CD4-positive, alpha-beta T cell treated with Interleukin-2 at 100 ng/mL for 4 hours (primary cell): ENCODE data around the gene MTHFSD.

Experiments used
- DNase-seq: peaks from one replicate; pipeline ENCODE4 v3.0.0-alpha.2; 2020; ENCODE audit warnings: low spot score

The MTHFSD gene

GRCh38 chr16:86502856-86503748 is 51.9 kb downstream of the MTHFSD start:
- DNase-seq, result no peak

GRCh38 chr16:86501989-86502855 is 52.8 kb downstream of the MTHFSD start:
- no peak for DNase-seq

DNA sequence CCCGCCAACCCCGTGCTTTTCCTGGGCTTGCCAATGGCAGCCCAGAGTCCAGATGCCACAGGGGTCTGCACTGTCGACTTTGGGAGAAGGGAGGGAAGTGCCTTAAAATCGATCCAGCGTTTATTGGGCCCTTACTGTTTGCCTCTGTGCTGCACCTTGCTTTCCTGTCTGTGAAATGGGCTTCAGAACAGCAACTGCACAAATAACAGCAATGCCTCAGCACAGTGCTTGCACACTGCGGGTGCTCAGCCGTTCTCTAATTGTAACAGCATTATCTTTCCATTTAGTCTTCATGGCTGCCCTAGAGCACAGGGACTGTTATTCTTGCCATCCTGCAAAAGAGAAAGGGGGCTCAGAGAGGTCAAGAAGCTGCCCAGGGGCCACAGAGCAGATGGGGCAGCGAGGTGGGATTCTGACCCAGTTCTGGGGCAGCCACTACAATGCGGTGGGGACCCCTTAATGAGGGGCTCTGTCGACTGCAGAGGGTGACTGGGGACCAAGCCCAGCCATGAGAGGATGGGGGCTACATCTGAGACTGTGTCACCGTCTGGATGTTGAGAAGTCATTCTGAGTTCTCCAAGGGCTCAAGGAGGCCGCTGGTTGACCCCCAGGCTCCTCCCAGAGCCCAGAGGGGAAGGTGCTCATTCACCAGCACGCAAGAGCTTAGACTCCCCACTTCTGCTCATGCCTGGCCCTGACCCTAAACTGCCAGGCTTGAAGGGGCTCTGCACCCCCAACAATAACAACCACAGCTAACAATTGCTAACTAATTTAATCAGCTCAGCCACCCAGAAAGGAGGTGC is 54.1 kb downstream of the MTHFSD start:
- no peak for DNase-seq

DNA sequence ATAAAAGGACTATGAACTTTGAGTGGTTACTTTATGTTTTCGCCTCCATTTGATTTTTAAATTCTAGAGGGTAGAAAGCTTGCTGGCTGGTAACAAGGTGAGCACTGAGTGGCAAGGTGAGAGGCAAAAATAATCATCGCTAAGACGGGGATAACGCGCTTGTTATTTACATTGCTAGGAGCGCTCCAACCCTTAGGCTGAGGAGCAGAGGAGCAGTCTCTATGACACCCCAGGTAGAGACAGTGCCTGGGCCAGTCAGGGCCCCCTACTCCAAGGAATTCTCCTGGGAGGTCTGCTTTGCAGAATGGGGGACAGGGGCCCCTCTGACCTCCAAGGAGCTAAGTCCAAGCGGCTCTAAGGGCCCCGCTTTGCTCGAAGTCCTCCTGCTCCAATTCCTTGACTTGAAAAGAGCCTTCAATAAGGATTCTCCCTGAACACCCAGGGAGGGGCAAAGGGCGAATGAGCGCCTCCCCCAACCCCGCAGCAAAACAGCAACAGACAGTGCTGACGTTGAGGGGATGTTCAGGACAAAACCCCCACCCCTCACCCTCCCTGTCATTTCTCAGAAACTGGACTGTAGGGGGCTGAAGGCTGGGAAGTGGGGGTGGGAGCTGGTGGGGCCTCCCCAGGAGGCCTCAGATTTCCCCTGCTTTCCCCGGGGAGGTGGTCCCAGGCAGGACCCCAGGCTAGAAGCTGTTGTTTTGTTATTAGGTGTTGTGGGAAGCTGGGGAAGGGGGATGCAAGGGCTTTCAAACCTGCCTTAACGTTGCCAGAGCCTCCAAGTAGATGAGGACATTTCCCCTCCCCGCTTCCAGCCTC is 54.9 kb downstream of the MTHFSD start:
- DNase-seq, result no peak

GRCh38 chr16:86499440-86499786 is 55.6 kb downstream of the MTHFSD start:
- no peak for DNase-seq

DNA sequence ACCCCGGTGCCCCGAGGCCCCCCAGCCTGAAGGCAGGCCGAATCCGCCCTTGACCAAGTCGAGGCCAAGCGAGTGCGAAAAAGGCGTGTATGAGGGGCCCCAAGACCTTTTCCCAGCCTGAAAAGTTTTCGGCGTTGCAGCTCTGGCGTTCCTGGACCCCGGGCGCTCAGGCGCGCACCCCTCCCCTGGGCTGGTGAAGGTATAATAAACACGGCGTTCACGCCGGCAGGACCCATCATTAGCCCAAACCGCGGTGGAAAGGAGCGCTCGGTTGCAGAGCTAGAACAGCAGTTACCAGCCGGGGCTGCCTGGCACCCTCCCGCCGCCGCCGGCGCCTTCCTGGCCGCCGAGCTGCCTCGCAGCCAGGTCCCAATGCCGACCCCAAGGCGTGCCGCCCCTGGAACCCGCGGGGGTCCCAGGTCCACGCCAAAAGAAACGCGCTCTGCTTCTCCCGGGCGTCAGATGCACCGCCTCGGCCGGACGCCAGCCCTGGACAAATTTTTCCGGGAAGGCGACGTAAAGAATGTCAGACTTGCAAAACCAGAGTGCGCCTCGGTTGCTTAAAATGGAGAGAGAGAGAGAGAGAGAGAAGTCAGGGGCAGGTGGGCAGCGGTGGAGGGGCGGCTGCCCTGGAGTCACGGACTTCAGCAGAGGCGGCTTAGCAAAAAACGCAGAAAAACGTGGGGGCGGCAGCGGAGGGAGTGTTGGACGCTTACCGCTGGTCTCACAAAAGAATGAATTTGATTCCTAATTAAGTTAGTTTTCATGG is 56.2 kb downstream of the MTHFSD start:
- DNase-seq, result no peak

DNA sequence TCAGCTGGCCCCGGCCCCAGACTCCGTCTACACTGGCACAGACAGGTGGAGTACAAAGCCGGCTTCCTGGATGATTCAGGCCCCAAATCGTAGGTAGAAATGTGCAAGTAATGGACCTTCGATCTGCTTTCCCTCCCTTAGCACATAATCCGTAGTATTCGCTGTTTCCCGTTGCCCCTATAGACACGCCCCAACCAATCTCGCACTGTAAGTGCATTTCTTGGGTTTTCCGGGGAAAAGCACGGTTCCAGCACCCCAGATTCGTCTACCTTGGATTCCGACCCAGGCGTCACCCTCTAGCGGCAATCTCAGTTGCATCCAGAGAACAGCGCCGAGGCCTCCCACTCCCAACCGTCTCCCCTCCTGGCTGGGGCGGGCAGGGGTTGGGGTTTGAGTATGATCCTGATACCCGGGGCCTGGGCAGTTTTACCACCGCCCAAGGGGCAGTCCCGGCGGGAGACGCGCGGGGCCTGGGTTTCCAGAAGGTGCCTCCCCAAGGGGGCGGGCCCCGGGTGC is 56.8 kb downstream of the MTHFSD start:
- DNase-seq, result no peak

DNA sequence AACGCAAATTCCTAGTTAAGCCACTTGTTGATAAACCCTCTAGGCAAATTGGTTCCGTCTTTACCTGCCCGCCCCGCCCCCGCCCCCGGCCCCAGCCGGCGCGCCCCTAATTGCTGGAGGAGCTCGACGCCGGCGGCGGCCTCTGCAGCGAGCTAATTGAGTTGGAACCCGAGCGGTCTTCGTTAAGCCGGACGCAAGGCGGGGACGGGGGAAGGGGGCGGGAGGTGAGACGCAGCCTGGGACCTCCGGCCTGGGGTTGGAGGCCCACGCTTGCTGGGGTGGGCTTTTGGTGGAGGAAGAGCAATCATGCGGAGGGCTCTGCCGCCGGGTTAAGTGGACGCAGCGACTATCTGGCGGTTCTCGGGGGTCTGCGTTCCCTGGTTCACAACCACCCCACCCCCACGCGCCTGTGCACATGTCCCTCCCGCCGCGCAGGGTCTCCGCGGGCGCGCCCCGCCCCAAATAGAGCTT is 57.4 kb downstream of the MTHFSD start:
- DNase-seq, result no peak

GRCh38 chr16:86496929-86497461 is 58.0 kb downstream of the MTHFSD start:
- no peak for DNase-seq

DNA sequence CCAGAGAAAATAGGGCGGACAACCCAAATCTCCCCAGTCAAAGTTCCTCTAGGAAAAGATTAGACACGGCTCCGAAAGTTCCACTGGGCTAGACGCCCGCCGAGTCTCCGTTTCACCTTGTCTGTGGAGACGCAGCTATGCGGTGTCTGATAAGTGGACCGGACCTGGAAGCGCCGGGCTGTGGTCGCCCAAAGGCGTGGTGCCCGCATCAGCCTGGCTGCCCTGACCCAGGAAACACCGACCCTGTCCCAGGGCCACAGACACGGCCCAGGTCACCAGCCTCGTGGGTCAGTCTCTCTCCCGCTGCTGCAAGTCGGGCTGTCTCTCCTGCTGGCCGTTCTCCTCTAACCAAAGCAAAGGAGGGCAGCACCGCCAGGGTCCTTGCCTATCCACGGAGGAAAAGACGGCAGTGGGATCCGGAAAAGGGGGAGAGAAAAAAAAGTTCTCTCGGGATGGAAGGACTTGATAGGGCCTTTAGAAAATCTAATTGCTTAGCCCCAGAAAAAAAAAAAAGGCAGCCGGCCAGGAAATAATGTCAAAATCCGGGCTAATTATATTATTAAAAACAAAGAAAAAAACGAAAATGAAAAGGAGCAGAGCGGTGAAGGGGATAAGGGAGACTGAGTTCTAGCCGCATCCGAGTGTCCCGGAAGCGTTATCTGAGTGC is 58.6 kb downstream of the MTHFSD start:
- DNase-seq, result no peak

GRCh38 chr16:86495756-86496261 is 59.2 kb downstream of the MTHFSD start:
- no peak for DNase-seq

GRCh38 chr16:86495357-86495701 is 59.7 kb downstream of the MTHFSD start:
- no peak for DNase-seq

- DNase-seq, result no peak
These were observed 60.3 kb downstream of the MTHFSD start for GRCh38 chr16:86494565-86495356.

- no peak for DNase-seq
These were observed 60.9 kb downstream of the MTHFSD start for GRCh38 chr16:86494039-86494564.

DNA sequence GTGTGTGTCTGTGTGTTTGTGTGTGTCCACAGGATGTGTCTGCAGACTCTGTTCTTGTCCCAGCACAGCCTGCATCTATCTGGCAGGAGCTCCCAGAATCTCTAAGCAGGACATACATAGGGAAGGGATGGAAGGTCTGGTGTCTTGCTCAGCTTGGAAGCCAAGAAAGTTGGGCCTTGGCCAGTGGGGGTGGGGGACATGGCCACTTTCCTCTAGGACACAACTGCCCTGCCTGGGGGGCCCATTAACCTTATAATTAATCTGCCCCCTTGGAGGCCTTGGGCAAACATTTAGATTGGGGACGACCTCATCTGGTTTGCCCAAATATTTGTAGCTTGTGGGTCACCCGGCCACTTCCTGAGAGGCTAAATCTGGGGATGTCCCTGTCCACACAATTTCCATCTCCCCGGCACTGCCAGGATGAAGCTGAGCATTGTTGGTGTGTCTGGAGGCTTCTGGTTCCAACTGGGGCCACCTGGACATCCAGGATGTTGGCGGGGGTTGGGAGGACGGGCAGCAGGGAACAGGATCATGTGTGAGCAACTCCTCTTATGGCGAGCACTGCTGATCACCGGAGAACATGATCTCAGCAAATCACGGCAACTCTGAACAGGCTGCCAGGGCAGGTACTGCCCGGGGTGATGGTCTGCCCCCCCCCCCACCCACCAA is 61.9 kb downstream of the MTHFSD start:
- DNase-seq, result no peak

GRCh38 chr16:86492267-86492960 is 62.6 kb downstream of the MTHFSD start:
- no peak for DNase-seq

DNA sequence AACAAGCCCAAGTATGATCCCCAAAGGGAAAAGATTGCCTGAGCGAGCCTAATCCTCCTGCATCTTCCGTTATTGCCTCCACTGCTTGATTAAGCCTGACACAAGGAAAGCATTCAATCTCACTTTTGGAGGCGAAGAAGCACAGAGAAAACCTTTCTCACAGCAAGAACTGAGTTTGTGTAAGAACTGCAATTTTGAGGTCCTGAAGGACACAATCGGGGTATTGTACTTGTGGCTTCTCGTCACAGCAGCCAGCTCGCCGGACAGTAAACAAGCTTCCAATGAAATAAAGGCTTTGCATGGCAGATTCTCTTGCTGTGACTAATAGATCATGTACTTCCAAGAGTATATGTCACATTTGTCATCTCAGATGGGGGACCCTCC is 63.4 kb downstream of the MTHFSD start:
- DNase-seq, result no peak
